Keratinocyte (primary cell): Measurements from ENCODE around the gene FZD4. TPM values are rescaled to one million over a fixed set of nuclear protein-coding genes. Genes with fewer than 3 reads are reported as not detected.

Source experiments
- DNase-seq: peaks from one replicate; pipeline ENCODE4 v3.0.0-alpha.2; 2011; ENCODE audit warnings: low read depth, missing footprints, low spot score
- FAIRE-seq: peaks from 2 replicates; lab custom pipeline; 2011; peaks lifted over from hg19 to GRCh38; lab: Jason Lieb, UNC
- H2AFZ ChIP-seq: 2 replicates; pipeline ENCODE4 v1.6.0; 2012; ENCODE audit warnings: low read length, control low read depth, inconsistent platforms; ENCODE audit not compliant: control insufficient read depth
- H3K27ac ChIP-seq: 2 replicates; pipeline ENCODE4 v1.5.1; 2011; ENCODE audit warnings: low read length; ENCODE audit not compliant: control insufficient read depth, insufficient read depth
- H3K27me3 ChIP-seq: 3 replicates; pipeline ENCODE4 v1.6.0; 2011; ENCODE audit warnings: low read length; ENCODE audit not compliant: control insufficient read depth, insufficient read depth; ENCODE audit errors: extremely low read depth
- H3K36me3 ChIP-seq, 2 experiments: 2 replicates in 1 of 2; 3 replicates in 1 of 2; pipeline ENCODE4 v1.5.1; 2011; ENCODE audit warnings: low read length in 2 of 2, mild to moderate bottlenecking in 1 of 2; ENCODE audit not compliant: control insufficient read depth in 2 of 2, insufficient read depth in 2 of 2; ENCODE audit errors: extremely low read depth in 1 of 2
- H3K4me1 ChIP-seq: 3 replicates; pipeline ENCODE4 v1.5.1; 2011; ENCODE audit warnings: low read length; ENCODE audit not compliant: control insufficient read depth, insufficient read depth; ENCODE audit errors: extremely low read depth
- H3K4me2 ChIP-seq: 3 replicates; pipeline ENCODE4 v1.6.0; 2011; ENCODE audit warnings: low read depth, low read length; ENCODE audit not compliant: control insufficient read depth, insufficient read depth; ENCODE audit errors: extremely low read depth
- H3K4me3 ChIP-seq, 3 experiments: fragments of 200-600 bp in 1 of 3; sonication (generic) in 1 of 3; 2 replicates in 2 of 3; 3 replicates in 1 of 3; pipeline ENCODE4 v1.5.1; 2011 to 2016; ENCODE audit warnings: low read length in 3 of 3, mild to moderate bottlenecking in 3 of 3, control low read depth in 2 of 3, inconsistent platforms in 1 of 3, low read depth in 1 of 3, mixed read lengths in 1 of 3, mixed run types in 1 of 3, moderate library complexity in 1 of 3; ENCODE audit not compliant: control insufficient read depth in 2 of 3, insufficient read depth in 2 of 3; ENCODE audit errors: extremely low read depth in 1 of 3
- H3K79me2 ChIP-seq: 2 replicates; pipeline ENCODE4 v1.6.0; 2012; ENCODE audit warnings: low read length; ENCODE audit not compliant: control insufficient read depth, insufficient read depth
- H3K9ac ChIP-seq: 3 replicates; pipeline ENCODE4 v1.6.0; 2011; ENCODE audit warnings: low read length; ENCODE audit not compliant: control insufficient read depth, insufficient read depth; ENCODE audit errors: extremely low read depth
- H3K9me1 ChIP-seq: 3 replicates; pipeline ENCODE4 v1.6.0; 2011; ENCODE audit warnings: low read length; ENCODE audit not compliant: control insufficient read depth, insufficient read depth; ENCODE audit errors: extremely low read depth
- H3K9me3 ChIP-seq: 2 replicates; pipeline ENCODE4 v1.5.1; 2012; ENCODE audit warnings: low read depth, low read length; ENCODE audit not compliant: control insufficient read depth
- H4K20me1 ChIP-seq: 3 replicates; pipeline ENCODE4 v1.6.0; 2011; ENCODE audit warnings: low read length; ENCODE audit not compliant: control insufficient read depth, insufficient read depth; ENCODE audit errors: extremely low read depth
- CTCF ChIP-seq, 3 experiments: IDR thresholded peaks in 1 of 3; conservative IDR thresholded peaks in 1 of 3; optimal IDR thresholded peaks in 1 of 3; 2 replicates in 2 of 3; 3 replicates in 1 of 3; pipeline versions ENCODE3 to v1.5.1; 2011; ENCODE audit warnings: low read length in 3 of 3, mild to moderate bottlenecking in 3 of 3, moderate library complexity in 2 of 3, control low read depth in 1 of 3, inconsistent platforms in 1 of 3; ENCODE audit not compliant: insufficient read depth in 2 of 3; ENCODE audit errors: extremely low read depth in 1 of 3
- EZH2 ChIP-seq: IDR thresholded peaks from one replicate; pipeline ENCODE4 v1.6.1; 2012; ENCODE audit warnings: inconsistent platforms, mild to moderate bottlenecking, low read length, moderate library complexity
- dilution Hi-C: fragments of 300-500 bp; cut with MboI; formaldehyde crosslinking; loops from one replicate; pipeline ENCODE4 v1.7.0; 2020; ENCODE audit warnings: low sequenced_read_pairs; ENCODE audit not compliant: extremely low pct_ligation_motif_present
- polyA plus RNA-seq, 5 experiments: library from polyadenylated mRNA; depleted of rRNA in 3 of 5; stranded (reverse) in 3 of 5; stranded (forward) in 1 of 5; unstranded in 1 of 5; fragments of >200 nt; gene quantifications; 1 replicate in 1 of 5; 2 replicates in 3 of 5; 3 replicates in 1 of 5; pipeline versions ENCODE4 v1.2.1 to v1.2.3, GENCODE V29; 2011 to 2012; ENCODE audit warnings: missing spikeins in 2 of 5, low read depth in 1 of 5, low replicate concordance in 1 of 5

Gene FZD4
- polyA plus RNA-seq, 1 donor (not counting 4 experiments of a cell fraction or from before 2014, with no cell fraction given), result 0.56 TPM

GRCh38 chr11:86901599-86901998 lies 53.6 kb downstream of the FZD4 start:
- no peak for TF ChIP-seq CTCF (optimal IDR thresholded peaks at IDR 0.05 in 1 of 3, IDR thresholded peaks at IDR 0.05 in 1 of 3, conservative IDR thresholded peaks at IDR 0.05 in 1 of 3; ENCODE audit: extremely low read depth in 1 of 3, insufficient read depth in 2 of 3, low read length in 3 of 3)
- TF ChIP-seq EZH2, result no peak
- no peaks in the 10 kb centered on the region for H3K36me3 ChIP-seq
- dilution Hi-C loops, result no loop called here

GRCh38 chr11:86900162-86900561 lies 55.0 kb downstream of the FZD4 start:
- Histone ChIP-seq H2AFZ (no peak overlapping the region), H3K27ac (no peak overlapping the region), H4K20me1 (no peaks in the 10 kb centered on the region), H3K79me2 (no peaks in the 10 kb centered on the region), H3K36me3 (no peaks in the 10 kb centered on the region), H3K9me3 (no peaks in the 10 kb centered on the region), H3K9ac (no peak overlapping the region), H3K4me1 (no peaks in the 10 kb centered on the region), H3K4me3 (no peak overlapping the region), H3K4me2 (no peak overlapping the region), H3K9me1 (no peaks in the 10 kb centered on the region), H3K27me3 (no peaks in the 10 kb centered on the region)
- DNase-seq, result no peak
- FAIRE-seq, result no peak
- TF ChIP-seq CTCF (optimal IDR thresholded peaks at IDR 0.05 in 1 of 3, IDR thresholded peaks at IDR 0.05 in 1 of 3, conservative IDR thresholded peaks at IDR 0.05 in 1 of 3; ENCODE audit: extremely low read depth in 1 of 3, insufficient read depth in 2 of 3, low read length in 3 of 3) (no peak), EZH2 (no peak)
- dilution Hi-C loops, result no loop called here

More at GRCh38 chr11:86901599-86901998, 53.6 kb downstream of the FZD4 start:
- no peak for DNase-seq
- FAIRE-seq, result no peak
- Histone ChIP-seq H3K4me1 (no peaks in the 10 kb centered on the region), H3K79me2 (no peaks in the 10 kb centered on the region), H3K27me3 (no peaks in the 10 kb centered on the region), H3K4me2 (no peak overlapping the region), H3K27ac (no peak overlapping the region), H3K9ac (no peak overlapping the region), H4K20me1 (no peaks in the 10 kb centered on the region), H2AFZ (no peak overlapping the region), H3K9me3 (no peaks in the 10 kb centered on the region), H3K9me1 (no peaks in the 10 kb centered on the region), H3K4me3 (no peak overlapping the region)
